NCI-H460 (cell line): ENCODE results near the gene ISM2. TPM values are rescaled to one million over a fixed set of nuclear protein-coding genes. Genes with fewer than 3 reads are reported as not detected.
"Not testable (repeated sequence)": the region's sequence is repeated elsewhere in the genome, so short reads cannot be mapped to it uniquely, and the experiment has no call there.

Source experiments
- DNase-seq: peaks from one replicate; pipeline ENCODE4 v3.0.0-alpha.2; 2016; ENCODE audit warnings: low read depth; ENCODE audit errors: extremely low read depth
- polyA plus RNA-seq: library from polyadenylated mRNA; depleted of rRNA; stranded (reverse); fragments of >200 nt; gene quantifications from 2 replicates; pipeline ENCODE4 v1.2.3, GENCODE V29; 2014; cell fraction: nucleus; rRNA removed
- total RNA-seq: library from RNA; depleted of rRNA; stranded (reverse); fragments of >200 nt; shearing (Covaris generic); gene quantifications from 2 replicates; pipeline ENCODE4 v1.2.3, GENCODE V29; 2014; rRNA removed

Gene ISM2
- total RNA-seq, result 0.17 and 0.29 TPM in 2 replicates
- 0.19 TPM in 1 of 2 replicates, not detected in the other for polyA plus RNA-seq

GRCh38 chr14:77498120-77498979 is at the start of gene ISM2:
TSS of gene ISM2 (minus strand) at chr14:77498816. CDS start at chr14:77498793, 23 bp downstream.
- peak; percentile 3 for DNase-seq

- DNase-seq, result no peak
Measured at GRCh38 chr14:77547512-77548180, 49.0 kb upstream of the ISM2 start.

GRCh38 chr14:77545171-77545570 is 46.6 kb upstream of the ISM2 start:
- DNase-seq, result not testable (repeated sequence)

- no peak for DNase-seq
Measured at GRCh38 chr14:77544571-77544970, 46.0 kb upstream of the ISM2 start.

DNA sequence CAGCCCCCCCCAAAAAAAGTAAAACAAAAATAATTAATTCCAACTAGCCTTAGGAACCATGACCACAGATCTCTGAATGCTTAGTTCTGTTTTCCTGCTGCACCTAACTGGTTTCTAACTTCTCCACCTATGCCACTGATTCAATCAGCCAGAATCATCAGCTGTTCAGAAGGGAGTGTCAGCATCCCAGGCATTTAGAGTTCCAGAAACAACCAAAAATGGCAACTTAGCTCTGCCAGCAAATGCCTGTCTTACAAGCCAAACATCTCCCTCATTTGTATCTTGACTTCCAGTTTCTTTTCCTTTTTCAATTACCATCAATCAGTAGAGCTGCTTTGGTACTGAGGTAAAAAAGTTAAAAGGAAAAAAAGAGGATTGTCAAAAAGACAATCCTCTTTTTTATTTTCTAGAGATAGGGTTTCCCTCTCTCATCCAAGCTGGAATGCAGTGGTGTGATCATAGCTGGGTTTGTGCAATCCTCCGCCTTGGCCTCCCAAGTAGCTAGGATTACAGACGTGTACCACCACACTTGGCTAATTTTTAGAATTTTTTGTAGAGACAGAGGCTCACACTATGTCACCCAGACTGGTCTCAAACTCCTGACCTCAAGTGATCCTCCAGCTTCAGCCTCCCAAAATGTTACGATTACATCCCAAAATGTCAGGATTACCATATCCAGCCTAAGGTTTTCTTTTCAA is 45.2 kb upstream of the ISM2 start:
- DNase-seq, result no peak

DNA sequence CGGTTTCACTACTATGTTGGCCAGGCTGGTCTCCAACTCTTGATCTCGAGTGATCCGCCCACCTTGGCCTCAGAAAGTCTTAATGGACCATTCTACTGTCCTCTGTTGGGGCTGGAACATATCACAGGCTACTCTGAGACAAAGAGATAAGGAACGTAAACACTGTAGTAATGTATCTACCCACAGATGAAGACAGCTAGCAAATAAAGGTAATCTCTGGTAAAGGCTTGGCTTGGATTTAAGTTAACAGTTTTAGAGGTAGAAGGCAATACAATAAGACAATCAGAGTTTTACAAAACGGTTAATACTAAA is 44.6 kb upstream of the ISM2 start:
- no peak for DNase-seq

DNA sequence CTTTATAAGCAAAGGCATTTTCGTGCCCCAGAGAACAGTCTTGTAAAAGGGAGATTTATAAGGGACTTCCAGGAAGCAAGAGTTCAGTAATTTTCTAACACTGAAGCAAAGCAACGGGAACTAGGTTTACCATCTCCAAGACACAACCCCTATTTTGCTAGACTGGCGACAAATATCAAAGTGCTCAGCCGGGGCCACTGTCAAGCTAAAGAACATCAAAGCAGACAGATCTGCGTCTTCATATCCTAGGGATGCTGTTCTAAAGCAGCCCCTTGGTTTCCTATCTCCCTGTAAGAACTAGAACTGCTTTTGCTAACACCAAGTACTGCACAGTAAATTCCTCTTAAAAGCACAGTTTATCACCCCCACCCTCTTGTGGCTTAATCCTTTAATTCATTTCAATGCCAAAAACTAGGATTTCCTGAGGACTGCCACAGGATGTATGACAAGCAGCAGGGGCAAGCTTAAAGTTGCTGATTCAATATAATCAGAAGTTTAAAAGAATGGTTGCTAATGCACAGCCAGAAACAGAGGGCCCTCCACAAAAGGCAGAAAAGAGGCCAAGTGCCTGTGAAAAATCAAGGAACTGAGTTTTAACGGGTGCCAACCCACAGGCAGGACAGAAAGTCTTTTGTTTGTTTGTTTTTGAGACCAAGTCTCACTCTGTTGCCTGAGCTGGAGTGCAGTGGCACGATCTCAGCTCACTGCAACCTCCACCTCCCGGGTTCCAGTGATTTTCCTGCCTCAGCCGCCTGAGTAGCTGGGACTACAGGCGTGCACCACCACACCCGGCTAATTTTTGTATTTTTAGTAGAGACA is 44.0 kb upstream of the ISM2 start:
- DNase-seq, result no peak

- no peak for DNase-seq
Measured at GRCh38 chr14:77541905-77542304, 43.3 kb upstream of the ISM2 start.

DNA sequence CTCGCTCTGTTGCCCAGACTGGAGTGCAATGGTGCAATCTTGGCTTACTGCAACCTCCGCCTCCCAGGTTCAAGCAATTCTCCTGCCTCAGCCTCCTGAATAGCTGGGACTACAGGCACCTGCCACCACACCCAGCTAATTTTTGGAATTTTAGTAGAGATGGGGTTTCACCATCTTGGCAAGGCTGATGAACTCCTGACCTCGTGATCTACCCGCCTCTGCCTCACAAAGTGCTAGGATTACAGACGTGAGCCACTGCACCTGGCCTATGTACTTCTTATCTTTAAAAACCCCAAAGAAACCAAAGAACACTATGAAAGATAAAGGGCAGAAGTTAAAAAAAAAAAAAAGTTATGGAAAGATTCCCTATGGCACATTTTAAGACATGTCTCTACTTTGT is 38.3 kb upstream of the ISM2 start:
- not testable (repeated sequence) for DNase-seq

DNA sequence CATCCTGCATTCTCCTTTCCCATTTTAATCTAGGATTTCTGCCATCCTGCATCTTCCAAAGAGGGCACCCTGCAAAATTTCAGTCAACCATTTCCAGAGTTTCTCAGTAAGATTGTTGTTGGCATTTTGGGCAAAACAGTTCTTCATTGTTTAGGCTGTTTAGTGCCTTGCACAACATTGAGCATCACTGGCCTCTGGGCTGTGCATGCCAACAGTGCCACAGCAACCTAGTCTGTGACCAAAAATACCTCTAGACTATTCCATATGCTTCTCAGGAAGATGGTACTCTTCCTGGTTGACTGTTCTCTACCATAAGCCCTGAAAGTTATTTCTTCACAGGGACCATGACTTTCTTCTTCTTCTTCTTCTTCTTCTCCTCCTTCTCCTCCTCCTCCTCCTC is 32.5 kb upstream of the ISM2 start:
- DNase-seq, result no peak

- no peak for DNase-seq
Measured at GRCh38 chr14:77529963-77530362, 31.3 kb upstream of the ISM2 start.

DNA sequence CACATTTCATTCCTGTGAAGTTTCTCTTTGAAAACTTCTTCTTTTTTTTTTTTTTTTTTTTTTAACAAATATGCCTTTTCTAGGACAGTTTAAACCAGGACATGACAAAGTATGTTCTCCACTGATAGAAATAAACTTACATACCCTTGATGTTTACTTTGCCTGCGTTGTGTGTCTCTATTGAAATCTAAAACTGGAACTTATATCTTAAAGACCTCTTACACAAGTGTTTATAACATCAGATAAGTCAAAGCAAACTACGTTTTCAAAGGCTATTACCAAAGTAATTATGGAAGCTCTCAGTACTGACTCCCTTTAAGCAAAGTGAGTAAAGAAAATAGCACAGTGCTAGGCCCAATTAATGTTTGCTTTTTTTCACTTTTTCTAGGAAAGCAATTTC is 30.6 kb upstream of the ISM2 start:
- no peak for DNase-seq

- not testable (repeated sequence) for DNase-seq
Measured at GRCh38 chr14:77528701-77529100, 30.1 kb upstream of the ISM2 start.

GRCh38 chr14:77526266-77526665 is 27.6 kb upstream of the ISM2 start:
- no peak for DNase-seq

DNA sequence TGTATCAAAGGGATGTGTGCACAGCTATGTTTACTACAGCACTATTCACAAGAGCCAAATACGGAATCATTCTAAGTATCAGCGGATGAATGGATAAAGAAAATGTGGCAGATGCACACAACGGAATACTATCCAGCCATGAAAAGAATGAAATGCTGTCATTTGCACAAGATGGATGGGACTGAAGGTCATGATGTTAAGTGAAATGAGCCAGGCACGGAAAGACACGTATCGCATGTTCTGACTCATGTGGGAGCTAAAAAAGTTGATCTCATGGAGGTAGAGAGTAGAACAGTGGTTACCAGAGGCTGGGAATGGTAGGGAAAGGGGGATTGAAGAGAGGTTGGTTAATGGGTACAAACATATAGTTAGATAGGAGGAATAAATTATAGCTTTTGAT is 25.9 kb upstream of the ISM2 start:
- DNase-seq, result no peak

DNA sequence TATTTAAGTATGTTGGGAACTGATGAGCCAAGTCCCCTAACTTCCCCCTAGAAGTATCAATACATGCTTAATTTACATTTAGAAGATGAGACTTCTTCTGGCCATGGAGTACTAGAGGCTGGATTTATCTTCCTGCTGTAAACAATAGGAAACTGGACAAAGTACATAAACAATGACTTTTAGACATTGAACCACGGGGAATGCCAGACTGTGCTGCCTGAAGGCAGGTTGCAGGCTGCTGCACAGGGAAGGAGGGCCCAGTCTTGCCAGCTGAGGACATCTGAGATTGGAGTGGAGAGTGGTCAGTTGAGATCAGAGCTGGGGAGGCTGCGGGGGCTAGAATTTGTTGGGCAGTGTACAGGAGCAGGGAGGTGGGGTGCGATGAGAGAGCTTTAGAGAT is 24.5 kb upstream of the ISM2 start:
- DNase-seq, result no peak

- DNase-seq, result no peak
Measured at GRCh38 chr14:77520555-77520954, 21.9 kb upstream of the ISM2 start.

DNA sequence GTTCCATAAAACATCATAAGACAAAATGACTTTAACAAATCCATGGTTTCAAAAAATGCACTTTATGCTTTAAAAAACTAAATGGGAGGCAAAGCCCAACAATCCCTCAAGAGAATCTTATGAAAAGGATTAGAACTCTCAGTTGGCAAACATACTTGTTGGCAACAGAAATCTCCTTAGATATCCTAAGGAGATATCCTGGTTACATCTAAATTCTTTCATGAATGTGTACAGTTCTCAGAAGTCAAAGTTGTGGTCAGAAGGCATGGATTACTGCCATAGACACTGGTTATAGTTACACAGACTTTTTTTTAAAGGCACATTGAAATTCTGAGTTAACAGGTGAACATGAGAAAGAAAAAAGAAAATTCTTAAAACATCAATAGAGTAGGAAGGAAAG is 17.5 kb upstream of the ISM2 start:
- no peak for DNase-seq

DNA sequence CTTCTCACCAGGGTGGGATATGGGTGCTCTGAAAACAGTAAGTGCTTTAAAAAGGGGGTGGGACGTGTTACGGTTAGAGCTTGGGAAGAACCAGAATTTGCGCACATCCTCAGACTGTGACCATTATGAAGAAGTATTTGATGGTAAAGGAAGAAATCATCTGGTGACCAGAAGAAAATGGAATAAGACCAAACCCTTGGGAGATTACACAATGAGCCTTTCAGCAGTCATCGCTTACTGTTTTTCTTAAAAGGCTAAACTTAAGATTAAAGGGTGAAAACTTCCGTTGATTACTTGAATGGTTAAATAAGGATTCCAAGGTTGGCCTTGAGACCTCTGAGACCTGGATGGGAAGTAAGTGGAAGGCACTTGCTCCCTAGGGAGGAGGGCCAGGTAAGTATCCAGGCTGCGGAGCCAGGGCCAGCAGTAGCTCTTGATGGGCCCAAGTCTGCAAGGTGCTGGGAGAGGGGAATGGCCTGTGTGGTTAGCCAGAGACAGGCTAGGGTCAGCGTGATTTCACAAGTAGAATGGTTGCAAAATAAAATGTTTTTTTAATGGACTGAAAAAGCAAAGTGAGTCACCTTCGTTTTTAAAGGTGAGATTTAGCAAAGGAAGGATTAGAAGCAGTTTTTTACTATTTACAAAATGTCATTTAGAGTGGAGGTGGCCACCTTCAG is 13.0 kb upstream of the ISM2 start:
- DNase-seq, result no peak

DNA sequence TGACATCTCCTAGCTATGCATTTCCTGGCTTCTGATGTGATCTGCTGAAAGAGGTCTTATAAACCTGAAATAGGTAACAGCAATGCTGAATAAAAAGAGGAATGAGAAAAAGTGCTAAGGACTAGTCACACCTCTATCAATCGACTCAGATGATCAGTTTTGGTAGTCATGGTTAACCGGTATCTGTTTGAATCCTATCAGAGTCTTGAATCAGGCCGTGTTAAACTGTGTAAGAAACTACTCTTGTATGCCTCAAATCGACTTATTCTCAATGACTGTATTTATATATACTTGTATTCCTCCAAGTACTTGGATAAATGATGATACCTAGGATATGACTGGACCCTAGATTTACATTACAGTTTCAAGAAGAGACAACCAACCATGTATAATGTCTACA is 10.8 kb upstream of the ISM2 start:
- no peak for DNase-seq
